GM13976 (cell line): ENCODE measurements around the gene PRDM8.
"Not testable (repeated sequence)": the region's sequence is repeated elsewhere in the genome, so short reads cannot be mapped to it uniquely, and the experiment has no call there.

Source experiments
- DNase-seq: peaks from one replicate; pipeline ENCODE4 v3.0.0; 2012; ENCODE audit warnings: low spot score
- CTCF ChIP-seq: IDR thresholded peaks from 2 replicates; pipeline ENCODE4 v1.5.1; 2012; ENCODE audit warnings: borderline replicate concordance, mild to moderate bottlenecking; ENCODE audit not compliant: insufficient read depth; ENCODE audit errors: extremely low read depth, missing control alignments, control extremely low read depth
- in situ Hi-C: fragments of 300-500 bp; cut with MboI; formaldehyde crosslinking; loops from one replicate; pipeline ENCODE4 v1.12.0; 2022; ENCODE audit warnings: low sequenced_read_pairs, mixed read lengths, inconsistent platforms; ENCODE audit not compliant: unreplicated experiment

The PRDM8 gene

GRCh38 chr4:80172203-80172602 lies 25.1 kb upstream of the PRDM8 start:
- TF ChIP-seq CTCF = no peak
- DNase-seq = no peak
- in situ Hi-C loops = no loop called here

- no peak for TF ChIP-seq CTCF
- no peak for DNase-seq
- in situ Hi-C loops = no loop called here
These were observed 23.9 kb upstream of the PRDM8 start for GRCh38 chr4:80173401-80173800.

- in situ Hi-C loops = no loop called here
- no peak for TF ChIP-seq CTCF
- no peak for DNase-seq
These were observed 23.5 kb upstream of the PRDM8 start for GRCh38 chr4:80173841-80174240.

GRCh38 chr4:80177793-80178192 lies 19.5 kb upstream of the PRDM8 start:
- in situ Hi-C loops = loop anchor here (25.0 kb wide), 1 partner anchor 265 kb away; no protein-coding TSS in a partner anchor
- not testable (repeated sequence) for DNase-seq

- DNase-seq = no peak
- in situ Hi-C loops = loop anchor here (25.0 kb wide), 1 partner anchor 267 kb away; no protein-coding TSS in a partner anchor
- no peak for TF ChIP-seq CTCF
These were observed 18.3 kb upstream of the PRDM8 start for GRCh38 chr4:80178964-80179363.

- in situ Hi-C loops = loop anchor here (25.0 kb wide), 1 partner anchor 267 kb away; no protein-coding TSS in a partner anchor
- no peak for DNase-seq
- no peak for TF ChIP-seq CTCF
These were observed 17.6 kb upstream of the PRDM8 start for GRCh38 chr4:80179637-80180161.

GRCh38 chr4:80180743-80181142 lies 16.6 kb upstream of the PRDM8 start:
- TF ChIP-seq CTCF = no peak
- no peak for DNase-seq
- in situ Hi-C loops = loop anchor here (25.0 kb wide), 1 partner anchor 268 kb away; no protein-coding TSS in a partner anchor
